Choroid plexus epithelial cell (primary cell): ENCODE results near the gene MAD1L1.

ENCODE experiments used
- DNase-seq: peaks from one replicate; pipeline ENCODE4 v3.0.0-alpha.2; 2010; ENCODE audit warnings: low read depth
- H3K4me3 ChIP-seq: 2 replicates; pipeline ENCODE4 v1.5.1; 2011; ENCODE audit warnings: low read depth, mild to moderate bottlenecking, control low read depth, low read length, moderate library complexity
- TF ChIP-seq, protein P1 (sequence below): conservative IDR thresholded peaks from 2 replicates; pipeline ENCODE4 v1.5.1; 2011; ENCODE audit warnings: low read depth, mild to moderate bottlenecking, control low read depth, inconsistent platforms, low read length, moderate library complexity

Gene MAD1L1

DNA sequence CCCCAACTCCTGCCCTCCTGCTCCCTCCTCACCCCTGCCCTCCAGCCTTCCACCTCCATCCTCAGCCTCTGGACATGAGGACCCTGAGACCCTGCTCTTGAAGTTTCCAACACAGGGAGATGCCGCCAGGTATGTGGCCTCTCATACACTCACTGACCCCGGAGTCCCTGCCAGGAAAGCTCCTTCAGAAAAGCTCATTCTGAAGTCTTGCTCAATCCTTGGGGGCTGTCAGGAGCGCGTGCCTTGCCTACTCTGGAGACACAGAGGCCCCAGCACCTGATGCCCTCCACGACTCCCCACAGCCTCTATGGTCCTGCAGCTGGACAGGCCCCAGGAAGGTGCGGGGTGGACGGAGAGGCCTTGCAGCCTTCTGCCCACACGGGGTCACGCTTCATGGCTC is 20.3 kb upstream of the MAD1L1 start:
- TF ChIP-seq, protein P1, sequence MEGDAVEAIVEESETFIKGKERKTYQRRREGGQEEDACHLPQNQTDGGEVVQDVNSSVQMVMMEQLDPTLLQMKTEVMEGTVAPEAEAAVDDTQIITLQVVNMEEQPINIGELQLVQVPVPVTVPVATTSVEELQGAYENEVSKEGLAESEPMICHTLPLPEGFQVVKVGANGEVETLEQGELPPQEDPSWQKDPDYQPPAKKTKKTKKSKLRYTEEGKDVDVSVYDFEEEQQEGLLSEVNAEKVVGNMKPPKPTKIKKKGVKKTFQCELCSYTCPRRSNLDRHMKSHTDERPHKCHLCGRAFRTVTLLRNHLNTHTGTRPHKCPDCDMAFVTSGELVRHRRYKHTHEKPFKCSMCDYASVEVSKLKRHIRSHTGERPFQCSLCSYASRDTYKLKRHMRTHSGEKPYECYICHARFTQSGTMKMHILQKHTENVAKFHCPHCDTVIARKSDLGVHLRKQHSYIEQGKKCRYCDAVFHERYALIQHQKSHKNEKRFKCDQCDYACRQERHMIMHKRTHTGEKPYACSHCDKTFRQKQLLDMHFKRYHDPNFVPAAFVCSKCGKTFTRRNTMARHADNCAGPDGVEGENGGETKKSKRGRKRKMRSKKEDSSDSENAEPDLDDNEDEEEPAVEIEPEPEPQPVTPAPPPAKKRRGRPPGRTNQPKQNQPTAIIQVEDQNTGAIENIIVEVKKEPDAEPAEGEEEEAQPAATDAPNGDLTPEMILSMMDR = no peak
- H3K4me3 ChIP-seq = no peak overlapping the region
- DNase-seq = no peak

DNA sequence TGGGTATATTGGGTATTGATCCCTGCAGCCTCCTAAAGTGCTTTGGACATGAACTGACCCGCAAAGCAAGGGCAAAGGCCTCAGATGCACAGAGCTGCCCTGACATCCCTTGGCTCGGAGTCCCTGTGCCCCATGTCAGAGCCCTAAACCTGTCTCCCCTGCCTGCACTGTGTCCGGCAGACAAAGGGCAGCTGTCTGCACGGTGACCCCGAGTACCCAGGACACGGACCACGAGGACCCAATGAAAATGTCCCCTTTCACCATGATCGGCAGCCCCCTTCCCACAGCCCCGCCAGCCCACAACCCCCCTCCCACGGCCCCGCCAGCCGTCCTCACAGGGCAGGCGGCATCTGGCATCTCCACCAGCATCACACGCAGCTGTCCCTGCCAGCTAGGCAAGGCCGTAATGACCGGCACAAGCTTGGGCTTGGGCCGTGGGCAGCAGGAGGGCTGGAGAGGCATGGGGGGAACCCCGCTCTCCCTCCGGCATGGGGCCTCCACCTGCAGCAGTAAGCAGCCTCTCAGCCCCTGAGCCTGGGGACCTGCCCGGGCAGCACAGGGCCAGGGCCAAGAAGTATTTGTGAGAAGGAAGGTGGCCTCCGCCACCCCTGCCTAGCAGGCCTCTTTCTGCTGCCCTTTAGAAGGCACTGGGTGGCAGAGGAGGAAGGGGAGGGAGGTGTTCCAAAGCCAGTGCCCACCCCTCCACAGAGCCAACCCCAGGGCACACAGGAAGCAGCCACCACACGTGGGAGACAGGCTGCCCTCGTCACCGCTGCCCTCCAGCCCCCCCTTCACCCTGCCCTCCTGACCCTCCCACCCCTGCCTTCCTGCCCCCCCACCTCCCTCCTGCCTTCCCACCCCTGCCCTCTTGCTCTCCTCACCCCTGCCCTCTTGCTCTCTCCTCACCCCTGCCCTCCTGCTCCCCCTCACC is 19.4 kb upstream of the MAD1L1 start:
- TF ChIP-seq, protein P1 = no peak
- H3K4me3 ChIP-seq = no peak overlapping the region
- DNase-seq = no peak

DNA sequence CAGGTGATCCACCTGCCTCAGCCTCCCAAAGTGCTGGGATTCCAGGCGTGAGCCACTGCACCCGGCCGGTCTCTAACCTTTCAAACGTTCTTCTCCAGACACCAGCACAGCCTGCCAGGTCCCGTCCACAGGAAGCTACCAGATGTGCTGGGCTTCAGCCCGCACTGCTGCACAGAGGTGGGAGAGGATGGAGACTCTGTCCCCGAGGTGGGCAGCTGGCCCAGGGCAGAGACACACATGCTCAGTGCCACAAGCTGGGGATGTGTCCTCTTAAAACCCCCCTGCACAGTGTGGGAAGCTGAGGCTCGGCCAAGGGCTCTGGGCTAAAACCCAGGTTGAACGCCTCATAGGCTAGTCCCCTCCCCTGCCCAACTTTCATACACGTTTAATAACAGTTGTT is 18.6 kb upstream of the MAD1L1 start:
- H3K4me3 ChIP-seq = no peak overlapping the region
- TF ChIP-seq, protein P1 = no peak
- DNase-seq = no peak

DNA sequence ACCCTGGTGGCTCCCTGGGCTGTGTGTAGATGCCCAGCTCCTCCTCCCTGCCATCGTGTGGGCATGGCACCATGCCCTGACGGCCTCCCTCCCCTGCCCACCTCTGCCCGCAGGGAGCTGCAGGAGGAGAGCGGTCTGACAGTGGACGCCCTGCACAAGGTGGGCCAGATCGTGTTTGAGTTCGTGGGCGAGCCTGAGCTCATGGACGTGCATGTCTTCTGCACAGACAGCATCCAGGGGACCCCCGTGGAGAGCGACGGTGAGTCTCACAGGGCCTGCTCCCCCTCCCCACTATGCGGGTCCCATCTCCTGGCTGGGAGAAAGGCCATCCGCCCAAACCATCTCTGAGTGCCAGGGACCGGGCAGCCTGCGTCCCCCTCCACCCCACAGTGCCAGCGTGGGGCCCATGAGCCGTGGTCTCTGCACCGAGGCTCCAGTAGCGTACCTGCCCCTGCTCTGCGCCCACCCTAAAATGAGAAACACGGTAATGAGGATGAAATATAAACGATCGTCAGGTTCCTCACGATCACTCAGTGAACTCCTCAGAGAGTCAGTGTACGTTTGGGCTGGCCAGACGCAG is 17.1 kb upstream of the MAD1L1 start:
- TF ChIP-seq, protein P1 = no peak
- no peak overlapping the region for H3K4me3 ChIP-seq
- no peak for DNase-seq

DNA sequence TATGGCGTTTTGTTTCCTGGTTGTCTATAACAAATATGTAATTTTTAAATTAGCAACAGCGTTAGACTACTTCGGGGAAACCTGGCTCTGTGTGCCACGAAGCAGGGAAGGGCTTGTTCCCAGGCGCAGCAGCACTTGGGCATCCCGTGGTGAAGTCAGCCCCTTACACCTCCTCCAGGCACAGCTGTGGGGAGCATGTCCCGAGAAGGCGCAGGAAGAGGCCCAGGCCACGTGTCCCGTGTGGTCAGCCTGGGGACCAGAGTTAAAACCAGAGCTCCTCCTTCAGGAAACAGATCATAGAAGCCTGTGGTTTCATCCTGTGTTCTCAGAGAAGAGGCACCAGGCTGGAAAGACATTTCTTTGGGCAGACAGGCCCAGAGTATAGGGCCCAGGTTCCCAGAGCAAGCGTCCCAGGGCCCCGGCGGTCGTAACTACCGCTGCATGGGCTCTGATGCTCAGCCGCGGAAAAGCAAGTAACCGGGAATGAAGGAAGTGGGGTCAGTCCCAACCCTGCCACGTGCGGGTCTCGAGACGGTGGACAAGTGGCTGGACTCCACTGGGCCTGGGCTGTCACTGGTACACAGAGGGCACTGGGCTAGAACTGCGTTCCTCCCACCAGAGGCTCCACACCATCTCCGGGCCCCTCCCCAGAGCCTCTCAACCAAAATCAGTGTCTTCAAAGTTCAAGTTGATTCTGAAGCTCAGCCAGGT is 16.4 kb upstream of the MAD1L1 start:
- peak overlapping the region; percentile 22 for H3K4me3 ChIP-seq
- TF ChIP-seq, protein P1 = peak; percentile 32
- peak; percentile 99 for DNase-seq

DNA sequence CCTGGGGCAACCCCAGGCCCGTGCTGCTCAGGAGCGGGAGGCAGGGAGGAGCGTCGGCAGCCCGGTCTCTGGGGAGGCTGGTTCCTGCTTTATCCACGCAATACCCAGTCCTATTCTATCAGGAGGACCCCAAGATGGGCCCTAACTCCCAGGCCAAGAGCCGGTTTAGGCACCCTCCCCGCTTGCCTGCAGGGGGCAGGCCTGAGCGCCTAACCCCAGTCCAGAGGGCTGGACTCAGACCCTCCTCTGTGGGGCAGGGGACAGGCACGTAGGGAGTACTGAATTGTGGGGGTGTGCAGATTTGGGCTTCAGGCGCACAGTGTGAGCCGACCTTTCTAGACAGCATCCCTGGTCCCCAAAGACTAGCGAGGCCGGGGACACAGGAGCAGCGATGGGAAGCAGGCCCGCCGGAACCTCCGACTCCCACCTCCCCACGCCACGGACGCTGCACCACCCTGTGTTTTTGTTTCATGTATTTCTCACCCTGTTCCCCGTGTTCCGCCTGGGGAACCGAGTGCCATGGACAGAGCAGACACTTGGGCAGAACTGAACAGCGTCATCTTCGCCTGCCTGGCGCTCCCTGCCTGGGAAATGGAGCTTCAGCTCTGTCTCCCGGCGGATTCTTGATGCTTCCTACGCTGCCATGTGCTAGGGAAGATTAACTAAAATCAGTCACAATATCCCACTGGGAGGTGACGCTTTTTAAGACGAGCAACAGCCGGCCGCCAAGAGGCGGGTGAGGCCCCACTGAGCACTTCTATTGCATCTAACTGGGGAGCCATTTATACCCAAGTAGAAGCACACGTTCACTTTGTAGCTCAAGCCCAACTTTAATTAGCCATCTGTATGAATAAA is 14.6 kb upstream of the MAD1L1 start:
- no peak overlapping the region for H3K4me3 ChIP-seq
- DNase-seq = peak; percentile 36
- TF ChIP-seq, protein P1 = peak; percentile 81
